Ovary (tissue), 9 donors: ENCODE data around the gene CHAD. TPM values are rescaled to one million over a fixed set of nuclear protein-coding genes. Genes with fewer than 3 reads are reported as not detected.
A peak's percentile ranks its signal among the peaks of the same experiment; 100 is the strongest.

Source experiments
- DNase-seq, 5 donors: peaks; one replicate each; pipeline ENCODE4 v3.0.0-alpha.2; 2019 to 2020
- H3K27ac ChIP-seq, 2 donors: fragments of 200-600 bp; one replicate each; pipeline versions ENCODE4 v1.5.1 to v1.8.0; 2019 to 2022
- H3K27me3 ChIP-seq: fragments of 200-600 bp; one replicate; pipeline ENCODE4 v1.8.0; 2022
- H3K36me3 ChIP-seq: fragments of 200-600 bp; sonication (generic); one replicate; pipeline ENCODE4 v1.5.1; 2019
- H3K4me1 ChIP-seq: one replicate; pipeline ENCODE4 v1.8.1; 2013; ENCODE audit warnings: mild to moderate bottlenecking, moderate library complexity; ENCODE audit not compliant: insufficient read depth
- H3K4me3 ChIP-seq: fragments of 200-600 bp; sonication (generic); one replicate; pipeline ENCODE4 v1.5.1; 2017
- H3K9me3 ChIP-seq, 2 donors: fragments of 200-600 bp in 1 of 2; sonication (generic) in 1 of 2; one replicate each; pipeline versions ENCODE4 v1.5.1 to v1.8.1; 2013 to 2019; ENCODE audit warnings: mild to moderate bottlenecking in 1 of 2, moderate library complexity in 1 of 2
- EP300 ChIP-seq: sonication (generic); formaldehyde crosslinking; IDR thresholded peaks from one replicate; pipeline ENCODE4 v1.6.1; 2017; ENCODE audit warnings: antibody characterized with exemption
- POLR2A ChIP-seq: fragments of 450-650 bp; IDR thresholded peaks from one replicate; pipeline ENCODE4 v1.6.1; 2017; ENCODE audit warnings: antibody characterized with exemption, mild to moderate bottlenecking, moderate library complexity
- WGBS, 3 donors: extraction: QIAGEN DNeasy Blood & Tissue Kit in 1 of 3; methylation state at CpG; one replicate each; pipeline versions ENCODE4 v1.1.5 to v1.1.7; 2013 to 2017; 5-methylcytosine and 5-hydroxymethylcytosine counted together
- intact Hi-C, 4 donors: fragments of 100-400 bp; cut with DNase I; formaldehyde crosslinking; loops; one replicate each; pipeline versions ENCODE4 v1.11.0 to v1.15.1; 2022 to 2023
- polyA plus RNA-seq, 2 donors: library from polyadenylated mRNA; stranded (reverse); fragments of 200-250 nt in 1 of 2; fragments of 350-450 nt in 1 of 2; fragmentation: Illumina TruSeq in 1 of 2; extraction: RNeasy Lipid Tissue Mini Kit (QIAGEN cat#74804) in 1 of 2; gene quantifications; one replicate each; pipeline ENCODE4 v1.2.3, GENCODE V29; 2013 to 2014
- total RNA-seq, 7 donors: library from RNA; depleted of rRNA in 2 of 7; stranded (reverse); fragments of >200 nt in 2 of 7; fragmentation: NEBNext Ultra II Directional in 3 of 7; extraction: Animal tissue kit (Norgen Biotek cat#: 25700) in 3 of 7; gene quantifications; one replicate each; pipeline versions ENCODE4 v1.1.0 to v1.2.4, GENCODE V29; 2016 to 2023
- TF ChIP-seq, protein P1 (sequence below), 3 donors: fragments of 450-650 bp in 2 of 3; fragments of 200-600 bp in 1 of 3; IDR thresholded peaks; one replicate each; pipeline versions ENCODE4 v1.5.1 to v1.8.0; 2016 to 2022; ENCODE audit warnings: antibody characterized with exemption in 3 of 3, mild to moderate bottlenecking in 1 of 3
- donor health status: DM: no; HTN: no; CAD: no; lungs with moderate emphysema.
- donor health status: DM: no; HTN: no; CAD: no.
- donor health status: Bipolar disorder and iron deficiency.
- donor health status: DM: yes; HTN: yes; CAD: no.
- donor health status: DM: no; HTN: no; CAD: no.
- donor health status: DM: yes; HTN: yes; CAD: no.

The CHAD gene
- total and polyA plus RNA-seq, 9 donors = 0.18 to 2.5 (median 0.46) TPM; not detected in 1

DNA sequence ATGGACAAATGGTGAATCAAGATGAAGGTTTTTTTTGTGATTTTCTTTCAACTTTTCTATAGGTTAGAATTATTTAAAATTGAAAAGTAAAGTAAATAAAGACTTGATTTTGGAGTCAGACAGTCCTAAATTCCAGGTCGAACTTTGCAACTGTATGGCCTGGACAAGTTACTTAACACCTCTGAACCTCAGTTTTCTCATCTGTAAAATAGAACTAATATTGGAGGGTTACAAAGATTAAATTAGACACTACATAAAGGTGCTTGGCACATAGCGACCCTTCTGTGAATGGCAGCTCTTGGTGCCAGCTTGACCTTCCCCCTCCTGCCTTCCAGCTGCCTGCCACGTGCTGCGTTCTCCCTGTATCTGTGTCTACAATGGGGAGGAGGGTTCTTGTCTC lies 13.0 kb upstream of the CHAD start:
- Histone ChIP-seq H3K27ac (peak overlapping the region in 1 of 2 donors; percentile 7), H3K36me3 (no peaks in the 10 kb centered on the region), H3K4me3 (no peak overlapping the region), H3K4me1 (peaks cover 8% of the 10 kb centered on the region), H3K27me3 (no peaks in the 10 kb centered on the region), H3K9me3 (no peaks in the 10 kb centered on the region)
- intact Hi-C loops = loop anchor here (2.0 to 10.0 kb wide), 9 partner anchors 53 to 363 kb away; partner anchors contain the start of genes EPN3 (in 2 of the 4), SPATA20 (in 2 of the 4) and ABCC3 (in 1 of the 4)
- TF ChIP-seq, protein P1, sequence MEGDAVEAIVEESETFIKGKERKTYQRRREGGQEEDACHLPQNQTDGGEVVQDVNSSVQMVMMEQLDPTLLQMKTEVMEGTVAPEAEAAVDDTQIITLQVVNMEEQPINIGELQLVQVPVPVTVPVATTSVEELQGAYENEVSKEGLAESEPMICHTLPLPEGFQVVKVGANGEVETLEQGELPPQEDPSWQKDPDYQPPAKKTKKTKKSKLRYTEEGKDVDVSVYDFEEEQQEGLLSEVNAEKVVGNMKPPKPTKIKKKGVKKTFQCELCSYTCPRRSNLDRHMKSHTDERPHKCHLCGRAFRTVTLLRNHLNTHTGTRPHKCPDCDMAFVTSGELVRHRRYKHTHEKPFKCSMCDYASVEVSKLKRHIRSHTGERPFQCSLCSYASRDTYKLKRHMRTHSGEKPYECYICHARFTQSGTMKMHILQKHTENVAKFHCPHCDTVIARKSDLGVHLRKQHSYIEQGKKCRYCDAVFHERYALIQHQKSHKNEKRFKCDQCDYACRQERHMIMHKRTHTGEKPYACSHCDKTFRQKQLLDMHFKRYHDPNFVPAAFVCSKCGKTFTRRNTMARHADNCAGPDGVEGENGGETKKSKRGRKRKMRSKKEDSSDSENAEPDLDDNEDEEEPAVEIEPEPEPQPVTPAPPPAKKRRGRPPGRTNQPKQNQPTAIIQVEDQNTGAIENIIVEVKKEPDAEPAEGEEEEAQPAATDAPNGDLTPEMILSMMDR (IDR thresholded peaks at IDR 0.05) = no peak
- TF ChIP-seq EP300 (no peak), POLR2A (no peak)
- no peak for DNase-seq
- WGBS, 3 donors = 70 to 86% (median 77%) methylated on average over 4 of the region's 4 CpGs

DNA sequence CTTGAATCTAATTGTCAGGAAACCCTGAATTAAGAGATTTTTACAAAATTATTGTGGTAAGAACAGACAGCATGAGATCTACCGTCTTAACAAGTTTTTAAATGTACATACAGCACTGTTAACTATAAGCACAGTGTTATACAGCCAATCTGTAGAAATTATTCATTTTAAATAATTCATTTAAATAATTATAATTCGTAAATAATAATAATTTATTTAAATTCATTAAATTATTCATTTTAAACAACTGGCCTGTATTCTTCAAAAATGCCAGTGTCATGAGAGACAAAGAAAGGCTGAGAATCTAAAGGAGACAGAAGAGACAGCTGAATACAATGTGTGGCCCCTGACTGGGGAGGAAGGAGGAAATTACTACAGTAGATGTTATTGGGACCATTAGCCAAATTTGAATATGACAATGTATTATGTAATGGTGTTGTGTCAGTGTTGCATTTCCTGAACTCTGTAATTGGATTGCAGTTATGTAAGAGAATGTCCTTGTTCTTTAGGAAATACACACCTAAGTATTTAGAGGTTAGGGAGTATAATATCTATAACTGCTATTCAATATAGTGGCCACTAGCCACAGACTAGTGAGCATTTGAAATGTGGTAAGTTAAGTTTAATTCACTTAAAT lies 12.3 kb upstream of the CHAD start:
- Histone ChIP-seq H3K4me1 (peaks cover 11% of the 10 kb centered on the region), H3K9me3 (no peaks in the 10 kb centered on the region), H3K27me3 (no peaks in the 10 kb centered on the region), H3K4me3 (no peak overlapping the region), H3K27ac (peak overlapping the region in 1 of 2 donors; percentile 7), H3K36me3 (no peaks in the 10 kb centered on the region)
- TF ChIP-seq EP300 = no peak
- TF ChIP-seq, protein P1 (IDR thresholded peaks at IDR 0.05) = no peak
- no peak for TF ChIP-seq POLR2A
- intact Hi-C loops = loop anchor here (2.0 to 10.0 kb wide), 9 partner anchors 54 to 364 kb away; partner anchors contain the start of genes EPN3 (in 2 of the 4), SPATA20 (in 2 of the 4) and ABCC3 (in 1 of the 4)
- DNase-seq = no peak
- WGBS, 3 donors = 86 to 90% (median 87%) methylated on average over 2 of the region's 2 CpGs

DNA sequence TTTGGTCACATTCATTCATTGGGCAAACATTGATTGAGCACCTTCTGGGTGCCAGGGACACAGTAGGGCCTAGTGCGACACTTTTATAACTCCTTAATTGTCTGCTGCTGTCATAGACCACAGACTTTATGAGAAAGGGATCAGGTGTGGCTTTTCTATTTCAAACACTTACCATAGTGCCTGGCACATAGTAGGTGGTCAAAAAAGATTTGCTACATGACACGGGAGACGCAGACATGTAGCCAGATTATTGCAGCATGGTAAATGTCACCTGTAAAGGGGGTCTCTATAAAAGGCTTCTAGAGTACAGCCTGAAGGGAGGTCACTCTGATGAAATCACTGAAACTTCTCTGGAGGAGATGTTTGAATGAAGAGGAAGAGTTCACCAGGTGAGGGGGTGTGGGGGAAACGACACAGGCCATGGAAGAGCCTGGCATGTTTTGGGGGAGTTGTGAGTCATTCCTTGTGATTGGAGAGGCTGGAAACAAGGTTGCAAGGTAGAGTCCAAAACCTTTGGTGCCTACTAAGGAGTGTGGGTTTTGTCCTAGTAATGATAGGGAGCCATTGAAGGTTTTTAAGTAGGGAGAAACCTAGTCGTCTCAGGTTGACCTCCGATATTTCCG lies 11.6 kb upstream of the CHAD start:
- intact Hi-C loops = loop anchor here (2.0 to 10.0 kb wide), 9 partner anchors 55 to 365 kb away; partner anchors contain the start of genes EPN3 (in 2 of the 4), SPATA20 (in 2 of the 4) and ABCC3 (in 1 of the 4)
- TF ChIP-seq, protein P1 (IDR thresholded peaks at IDR 0.05) = no peak
- no peak for TF ChIP-seq EP300
- TF ChIP-seq POLR2A = no peak
- WGBS, 3 donors = 74 to 78% (median 75%) methylated on average over 7 of the region's 7 CpGs
- DNase-seq = no peak
- Histone ChIP-seq H3K4me1 (peaks cover 11% of the 10 kb centered on the region), H3K4me3 (no peak overlapping the region), H3K9me3 (no peaks in the 10 kb centered on the region), H3K27ac (no peak overlapping the region), H3K36me3 (no peaks in the 10 kb centered on the region), H3K27me3 (no peaks in the 10 kb centered on the region)

DNA sequence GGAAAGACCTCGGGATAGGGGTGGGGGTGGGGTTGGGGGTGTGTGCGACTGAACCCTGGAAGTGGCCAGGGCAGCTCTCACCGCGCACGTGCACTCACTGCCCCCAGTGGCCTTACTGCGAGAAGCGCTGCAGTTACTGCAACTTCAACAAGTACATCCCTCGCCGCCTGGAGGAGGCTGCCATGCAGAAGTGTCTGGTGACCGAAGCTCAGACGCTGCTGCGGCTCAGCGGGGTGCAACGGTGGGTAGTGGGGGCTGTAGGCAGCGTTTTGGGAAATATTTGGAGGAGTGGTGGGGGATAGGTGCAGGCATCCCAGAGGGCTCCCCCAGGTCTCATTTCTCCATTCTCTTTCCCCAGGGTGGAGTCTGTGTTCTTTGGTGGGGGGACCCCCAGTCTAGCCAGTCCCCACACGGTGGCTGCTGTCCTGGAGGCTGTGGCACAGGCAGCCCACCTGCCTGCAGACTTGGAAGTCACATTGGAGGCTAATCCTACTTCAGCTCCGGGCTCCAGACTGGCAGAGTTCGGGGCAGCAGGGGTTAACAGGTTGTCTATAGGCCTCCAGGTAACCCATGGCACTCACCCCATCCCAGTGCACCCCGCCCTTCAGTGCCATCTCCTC lies 11.0 kb upstream of the CHAD start:
- Histone ChIP-seq H3K4me3 (peak overlapping the region; percentile 75), H3K27ac (peak overlapping the region in 1 of 2 donors; percentile 81), H3K9me3 (no peaks in the 10 kb centered on the region), H3K27me3 (no peaks in the 10 kb centered on the region), H3K36me3 (no peaks in the 10 kb centered on the region), H3K4me1 (peaks cover 11% of the 10 kb centered on the region)
- DNase-seq = peak; percentile 67 to 75 (median 71)
- intact Hi-C loops = loop anchor here (2.0 to 10.0 kb wide), 9 partner anchors 55 to 365 kb away; partner anchors contain the start of genes EPN3 (in 2 of the 4), SPATA20 (in 2 of the 4) and ABCC3 (in 1 of the 4)
- 13 to 17% (median 14%) methylated on average over 18 to 19 of the region's 19 CpGs for WGBS, 3 donors
- TF ChIP-seq EP300 (no peak), POLR2A (no peak)
- TF ChIP-seq, protein P1 (IDR thresholded peaks at IDR 0.05) = peak in 2 of 3 donors; percentile 22 to 31
